NCI-H82 treated with DMSO at 0.1 percent for 48 hours (cell line): ENCODE measurements around the gene HADHA.
A peak's percentile ranks its signal among the peaks of the same experiment; 100 is the strongest.
"Not testable (repeated sequence)": the region's sequence is repeated elsewhere in the genome, so short reads cannot be mapped to it uniquely, and the experiment has no call there.

Experiments
- DNase-seq: peaks from one replicate; lab custom pipeline; 2025; ENCODE audit not compliant: unreplicated experiment; lab: John Stamatoyannopoulos, UW

Gene HADHA

DNA sequence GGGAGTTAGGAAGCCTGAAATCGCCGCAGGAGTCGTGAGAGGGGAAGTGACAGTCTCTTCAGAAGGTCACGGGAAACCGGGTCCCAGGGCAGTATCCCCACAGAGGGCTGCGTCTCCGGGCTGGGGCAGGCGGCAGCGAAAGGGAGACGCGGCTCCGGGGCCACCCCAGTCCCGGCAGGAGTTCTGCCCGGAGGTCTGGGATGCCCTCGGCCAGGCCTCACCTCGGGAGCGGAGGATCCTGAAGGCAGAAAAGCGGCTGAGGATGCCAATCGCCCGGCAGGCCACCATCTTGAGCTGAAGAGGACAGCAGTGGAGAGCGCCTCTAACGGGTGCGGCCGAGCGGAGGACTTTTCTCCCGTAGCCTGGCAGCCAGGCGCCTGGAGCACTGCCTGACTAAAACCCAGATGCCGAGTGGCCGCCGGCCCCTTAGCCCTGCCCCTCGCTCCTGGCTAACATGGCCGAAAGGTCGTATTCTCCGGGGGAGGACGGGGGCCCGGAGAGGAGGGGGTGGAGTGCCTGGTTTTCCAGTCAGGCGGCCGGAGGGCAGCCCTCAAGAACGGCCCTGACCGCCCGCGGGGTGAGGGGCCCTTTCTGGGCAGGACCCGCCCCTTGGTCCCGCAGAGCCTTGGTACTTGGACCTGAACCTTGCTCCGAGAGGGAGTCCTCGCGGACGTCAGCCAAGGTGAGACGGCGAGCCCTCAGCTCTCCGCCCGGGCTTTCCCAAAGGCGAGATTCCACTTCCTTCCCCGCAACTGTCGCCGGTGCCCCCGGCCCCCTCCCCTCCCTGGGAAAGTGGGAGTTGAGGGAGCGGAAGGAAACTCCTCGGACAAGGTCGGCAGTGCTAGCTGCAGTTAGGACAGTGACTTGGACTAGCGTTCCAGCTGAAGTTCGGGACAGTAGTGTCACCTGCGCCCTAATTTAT lies at the start of gene HADHA, which contains the start of gene HADHB:
HADHA (minus strand) TSS at position 324 of the 922 bp plus-strand sequence; CDS start at position 288, 36 bp downstream.
HADHB (plus strand) TSS at position 631 of the 922 bp plus-strand sequence. CDS start 9,316 bp downstream, outside the sequence.
- DNase-seq: peak; percentile 67

DNA sequence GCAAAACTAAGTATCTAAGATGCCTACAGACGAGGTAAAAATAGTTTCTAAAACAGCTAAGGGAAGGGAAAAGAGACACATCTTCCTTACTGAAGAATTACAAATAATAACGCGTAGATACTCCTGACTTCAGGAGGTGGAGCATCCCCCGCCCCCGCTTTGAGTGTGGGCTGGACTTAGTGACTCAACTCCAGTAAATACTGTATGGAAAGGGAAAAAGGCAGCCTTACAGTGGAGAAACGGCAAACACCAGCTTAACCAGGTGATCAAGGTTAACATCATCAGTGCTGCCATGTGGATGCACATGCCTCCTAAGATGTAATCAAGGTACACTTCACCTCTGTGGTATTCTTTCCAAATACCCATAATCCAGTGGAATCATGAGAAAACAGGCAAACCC lies 48.2 kb upstream of the HADHA start:
- DNase-seq: no peak

DNA sequence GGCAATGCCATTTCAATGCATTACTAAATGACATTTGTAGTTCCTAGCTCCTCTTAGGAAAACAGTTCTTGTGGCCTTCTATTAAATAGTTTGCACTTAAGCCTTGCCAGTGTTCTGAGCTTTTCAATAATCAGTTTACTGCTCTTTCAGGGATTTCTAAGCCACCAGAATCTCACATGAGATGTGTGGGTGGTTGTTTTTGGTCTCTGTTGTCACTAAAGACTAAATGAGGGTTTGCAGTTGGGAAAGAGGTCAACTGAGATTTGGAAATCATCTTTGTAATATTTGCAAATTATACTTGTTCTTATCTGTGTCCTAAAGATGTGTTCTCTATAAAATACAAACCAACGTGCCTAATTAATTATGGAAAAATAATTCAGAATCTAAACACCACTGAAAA lies 45.6 kb upstream of the HADHA start:
- DNase-seq: no peak

DNA sequence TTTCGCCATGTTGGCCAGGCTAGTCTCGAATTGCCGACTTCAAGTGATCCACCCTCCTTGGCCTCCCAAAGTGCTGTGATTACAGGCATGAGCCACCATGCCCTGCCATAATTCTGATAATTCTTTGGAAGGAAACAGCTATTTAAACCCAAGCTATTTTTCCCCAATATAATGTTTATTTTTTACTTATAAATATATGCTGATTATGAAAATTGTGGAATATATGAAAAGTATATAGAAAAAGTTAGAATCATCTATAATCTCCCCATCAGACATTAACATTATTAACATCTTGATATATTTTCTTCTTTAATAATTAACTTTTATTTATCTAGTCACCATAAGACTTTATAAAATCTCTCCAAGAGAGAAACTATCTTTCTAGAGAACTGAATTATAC lies 41.5 kb upstream of the HADHA start:
- DNase-seq: no peak

GRCh38 chr2:26284132-26284531 lies 39.7 kb upstream of the HADHA start:
- no peak for DNase-seq

DNA sequence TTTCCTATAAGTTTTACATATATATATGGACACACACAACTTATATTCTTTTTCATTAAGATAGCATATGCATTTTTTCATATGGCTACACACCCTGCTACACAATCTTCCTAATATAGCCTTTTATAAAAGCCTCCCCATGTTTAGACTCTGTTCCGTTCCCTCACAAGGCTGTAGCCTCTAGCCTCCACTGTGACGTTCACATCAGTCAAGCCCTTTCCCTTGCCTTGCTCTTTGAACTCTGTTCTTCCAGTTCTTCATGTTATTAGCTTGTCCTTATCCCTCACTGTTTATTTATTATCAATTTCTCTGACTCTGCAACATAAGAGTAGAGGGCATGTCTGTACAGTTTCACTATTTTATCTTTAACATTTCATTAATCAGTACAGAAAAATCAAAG lies 39.2 kb upstream of the HADHA start:
- DNase-seq: no peak

GRCh38 chr2:26281226-26281625 lies 36.8 kb upstream of the HADHA start:
- no peak for DNase-seq

DNA sequence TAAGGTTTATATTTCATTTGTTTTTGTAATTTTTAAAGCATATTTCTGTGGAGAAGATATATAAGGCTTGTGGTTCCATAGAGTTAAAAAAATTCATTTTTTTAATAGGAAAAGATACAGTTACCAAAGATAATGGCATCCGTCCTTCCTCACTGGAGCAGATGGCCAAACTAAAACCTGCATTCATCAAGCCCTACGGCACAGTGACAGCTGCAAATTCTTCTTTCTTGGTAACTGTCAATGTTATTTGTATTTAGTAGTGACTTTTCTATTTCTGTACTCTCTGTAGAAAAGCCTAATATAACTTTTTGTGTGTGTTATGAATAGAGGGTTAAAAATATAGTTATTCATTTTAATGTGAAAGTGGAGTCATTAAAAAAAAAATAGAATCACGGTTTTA lies 35.5 kb upstream of the HADHA start:
- DNase-seq: no peak

GRCh38 chr2:26276484-26277227 lies 32.2 kb upstream of the HADHA start:
- DNase-seq: no peak

DNA sequence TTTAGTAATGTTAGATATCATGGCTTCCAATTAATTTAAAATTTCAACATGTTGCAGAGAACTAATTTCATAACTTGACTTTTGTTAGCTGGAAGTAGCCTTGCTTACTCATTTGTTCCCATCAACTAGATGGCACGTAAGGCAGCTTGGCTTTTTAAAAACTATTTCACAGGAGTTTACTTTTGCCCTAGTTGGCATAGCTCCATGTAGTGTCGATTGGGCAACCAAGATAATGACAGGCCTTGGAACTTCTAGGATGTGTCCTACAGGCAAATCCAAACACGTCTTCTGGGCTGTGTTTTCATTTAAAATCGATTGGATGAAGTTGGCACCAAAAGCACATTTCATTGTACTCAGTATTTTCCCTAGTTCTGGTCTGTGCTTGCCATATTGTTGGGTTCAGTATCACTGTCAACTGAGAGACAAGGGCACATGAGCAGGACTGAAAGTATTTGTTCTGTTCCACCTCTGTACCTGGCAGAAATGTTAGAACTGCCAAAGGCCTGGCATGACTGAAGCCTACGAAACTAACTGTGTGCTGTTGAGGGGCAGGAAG lies 29.7 kb upstream of the HADHA start:
- no peak for DNase-seq

- DNase-seq: no peak
Observed at GRCh38 chr2:26273501-26273900, 29.1 kb upstream of the HADHA start.

DNA sequence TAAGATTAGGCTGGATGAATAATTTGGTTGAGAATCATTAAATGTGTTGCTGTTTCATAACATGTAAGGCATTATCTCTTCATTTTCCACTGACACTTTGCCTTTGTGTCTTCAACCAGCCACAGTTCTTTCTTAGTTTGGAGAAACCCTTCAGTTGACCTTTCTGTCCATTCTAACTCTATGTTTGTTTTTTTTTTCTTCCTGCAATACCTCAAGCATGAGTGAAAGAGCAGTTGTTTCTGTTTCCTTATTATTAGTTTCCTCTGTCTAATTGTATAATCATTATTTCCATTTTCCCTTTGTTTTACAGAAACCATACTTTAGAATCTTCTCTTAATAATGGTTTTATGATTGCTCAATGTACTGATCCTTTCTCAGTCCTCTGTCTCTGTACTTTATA lies 25.9 kb upstream of the HADHA start:
- no peak for DNase-seq

GRCh38 chr2:26269571-26270158 lies 25.2 kb upstream of the HADHA start:
- DNase-seq: no peak

DNA sequence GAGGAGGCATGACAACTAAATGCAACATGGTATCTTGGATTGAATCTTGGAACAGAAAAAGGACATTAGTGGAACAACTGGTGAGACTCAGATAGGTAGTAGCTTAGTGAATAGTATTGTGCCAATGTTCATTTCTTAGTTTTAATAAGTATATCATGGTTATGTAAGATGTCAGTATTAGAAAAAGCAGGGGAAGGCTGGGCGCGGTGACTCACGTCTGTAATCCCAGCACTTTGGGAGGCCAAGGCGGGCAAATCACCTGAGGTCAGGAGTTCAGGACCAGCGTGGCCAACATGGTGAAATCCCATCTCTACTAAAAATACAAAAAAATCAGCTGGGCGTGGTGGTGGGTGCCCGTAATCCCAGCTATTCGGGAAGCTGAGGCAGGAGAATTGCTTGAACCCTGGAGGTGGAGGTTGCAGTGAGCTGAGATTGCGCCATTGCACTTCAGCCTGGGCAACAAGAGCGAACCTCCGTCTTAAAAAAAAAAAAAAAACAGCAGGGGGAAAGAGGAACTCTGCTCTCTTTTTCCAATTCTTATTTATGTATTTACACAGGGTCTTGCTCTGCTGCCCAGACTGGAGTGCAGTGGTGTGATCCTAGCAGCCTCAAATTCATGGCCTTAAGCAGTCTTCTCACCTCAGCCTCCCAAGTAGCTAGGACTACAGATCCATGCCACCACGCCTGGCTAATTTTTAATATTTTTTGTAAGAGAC lies 24.4 kb upstream of the HADHA start:
- not testable (repeated sequence) for DNase-seq

GRCh38 chr2:26268213-26268612 lies 23.8 kb upstream of the HADHA start:
- DNase-seq: no peak

GRCh38 chr2:26258836-26259235 lies 14.4 kb upstream of the HADHA start:
- DNase-seq: not testable (repeated sequence)

DNA sequence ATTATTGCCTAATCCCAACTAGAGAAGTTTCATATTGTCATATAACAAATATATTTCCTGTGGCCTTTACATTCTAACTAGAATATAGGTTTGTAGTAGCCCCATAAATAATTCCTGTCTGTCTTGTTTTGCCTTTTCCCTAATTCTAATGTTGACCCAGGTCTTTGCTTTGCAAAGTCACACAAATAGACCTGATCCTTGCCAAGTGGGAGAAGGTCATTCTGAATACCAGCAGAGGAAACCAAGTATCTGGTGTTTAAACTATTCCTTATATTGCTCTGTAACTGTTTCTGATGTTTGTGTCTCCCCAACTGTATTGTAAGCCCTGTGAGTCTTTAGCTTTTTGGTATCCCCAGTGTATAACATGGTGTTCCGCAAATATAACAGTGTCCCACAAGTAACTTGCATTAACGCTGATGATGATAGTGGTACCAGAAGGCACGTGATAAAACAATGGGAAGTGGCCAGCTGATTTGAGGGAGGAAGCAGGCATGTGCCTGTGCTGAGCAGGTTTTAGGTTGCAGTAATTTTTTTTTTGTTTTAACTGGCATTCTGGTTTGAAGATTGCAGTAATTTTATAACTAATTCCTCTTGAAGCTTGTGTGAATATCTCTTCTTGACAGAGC lies 11.4 kb upstream of the HADHA start:
- DNase-seq: no peak

DNA sequence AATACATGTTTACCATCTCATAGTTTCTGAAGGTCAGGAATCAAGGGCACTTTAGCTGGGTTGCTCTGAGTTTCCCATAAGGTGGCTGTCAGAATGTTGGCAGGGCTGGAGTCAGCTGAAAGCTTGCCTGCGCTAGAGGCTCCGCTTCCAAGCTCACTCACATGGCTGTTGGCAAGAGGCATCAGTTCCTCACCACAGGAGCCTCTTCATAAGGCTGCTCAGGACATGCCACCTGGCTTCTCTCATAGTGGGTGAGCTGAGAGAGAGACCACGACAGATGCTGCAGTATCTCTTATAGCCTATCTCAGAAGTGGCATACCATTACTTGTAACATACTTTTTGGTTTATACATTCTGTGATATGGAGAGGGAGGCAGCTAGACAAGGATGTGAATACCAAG lies 7.5 kb upstream of the HADHA start:
- DNase-seq: no peak

- DNase-seq: no peak
Observed at GRCh38 chr2:26249625-26250024, 5.2 kb upstream of the HADHA start.

DNA sequence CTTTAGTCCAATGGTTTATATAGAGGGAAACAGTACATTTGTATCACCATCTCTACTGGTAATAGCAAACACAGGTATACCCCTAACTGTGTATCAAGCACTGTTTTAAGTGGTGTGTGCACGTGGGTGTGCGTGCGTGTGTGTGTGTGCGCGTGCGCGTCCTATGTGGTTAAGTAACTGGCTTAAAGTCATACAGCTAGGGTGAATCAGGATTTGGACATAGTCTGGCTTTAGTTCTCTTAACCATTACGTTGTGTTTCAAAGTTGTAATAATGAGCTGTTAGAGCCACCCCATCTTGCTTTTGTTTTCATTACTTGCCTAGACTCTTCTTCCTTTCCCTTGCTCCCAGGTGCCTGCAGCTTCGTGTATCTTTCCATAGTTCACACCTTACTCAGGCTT lies 2.4 kb upstream of the HADHA start:
- DNase-seq: no peak
